Measurements from ENCODE around the gene OPA3. TPM values are rescaled to one million over a fixed set of nuclear protein-coding genes. Genes with fewer than 3 reads are reported as not detected.

Gene OPA3
- total and polyA plus RNA-seq, 10 of the 15 experiments (the other 5 are each of a cell fraction or from before 2014, with no cell fraction given) = 2.2 to 24.3 (median 13.3) TPM

- TF ChIP-seq SUPT20H (IDR thresholded peaks at IDR 0.05; ENCODE audit: borderline replicate concordance, control insufficient read depth, low read depth, low read length) = no peak
- TF ChIP-seq NFYB (IDR thresholded peaks at IDR 0.05; ENCODE audit: insufficient read depth, low read depth, low read length) = no peak
- TF ChIP-seq POLR2AphosphoS2 (IDR thresholded peaks at IDR 0.05; ENCODE audit: low read depth, low read length) = no peak
- no peak for TF ChIP-seq RCOR1 (conservative IDR thresholded peaks at IDR 0.05; ENCODE audit: low read depth, low read length)
These were observed 15.8 kb upstream of the OPA3 start (continued) for GRCh38 chr19:45600340-45600885.

GRCh38 chr19:45599286-45599685 is 14.7 kb upstream of the OPA3 start:
- CTCF ChIA-PET = no interaction called here
- H2AFZ ChIP-seq (ENCODE audit: control insufficient read depth, low read depth, low read length) = no peak overlapping the region
- in situ Hi-C loops (cut with MboI) = no loop called here

More at GRCh38 chr19:45599286-45599685, 14.7 kb upstream of the OPA3 start:
- DNase-seq (ENCODE audit: low read depth, low spot score) = no peak
- Histone ChIP-seq H4K20me1 (ENCODE audit: control insufficient read depth, insufficient read depth) (no peaks in the 10 kb centered on the region), H3K79me2 (ENCODE audit: control insufficient read depth, insufficient read depth, low read length) (no peaks in the 10 kb centered on the region), H3K9me3 (replicated peaks; ENCODE audit: control insufficient read depth, insufficient read depth, low read length) (no peaks in the 10 kb centered on the region), H3K9ac (ENCODE audit: control insufficient read depth, insufficient read depth, low read length) (no peak overlapping the region), H3K36me3 (ENCODE audit: control insufficient read depth in 2 of 2, insufficient read depth in 2 of 2, low read length in 1 of 2) (no peaks in the 10 kb centered on the region), H3K4me2 (ENCODE audit: control insufficient read depth, insufficient read depth) (no peak overlapping the region), H3K4me3 (no peak overlapping the region), H3K27ac (ENCODE audit: control insufficient read depth, insufficient read depth) (no peak overlapping the region), H3K27me3 (replicated peaks in 1 of 2; ENCODE audit: control insufficient read depth in 2 of 2, insufficient read depth in 2 of 2, low read length in 1 of 2) (peaks cover 4 to 19% of the 10 kb centered on the region in 2 experiments), H3K4me1 (ENCODE audit: control insufficient read depth, insufficient read depth, low read length) (no peaks in the 10 kb centered on the region)
- peak; percentile 50 for ATAC-seq
- intact Hi-C loops (cut with micrococcal nuclease; ENCODE audit: unreplicated experiment) = no loop called here
- BruUV-seq (replicated peaks) = no TSS peak
- SMC1A ChIA-PET (ENCODE audit: uncharacterized antibody, unreplicated experiment) = no interaction called here
- RAD21 ChIA-PET (ENCODE audit: unreplicated experiment) = no interaction called here
- POLR2A ChIA-PET = no interaction called here
- no peak for FAIRE-seq
- 0% methylated on average over 12 of the region's 13 CpGs for WGBS (ENCODE audit: insufficient coverage, insufficient replicate concordance, low lambda C conversion rate, missing lambda C conversion rate)
- TF ChIP-seq ZNF622 (IDR thresholded peaks at IDR 0.05) = no peak
- TF ChIP-seq GABPA (IDR thresholded peaks at IDR 0.05; ENCODE audit: low read depth) = no peak
- TF ChIP-seq MEF2B (IDR thresholded peaks at IDR 0.05; ENCODE audit: partially characterized antibody, poor library complexity, severe bottlenecking) = peak; percentile 50
- no peak for TF ChIP-seq FOS (IDR thresholded peaks at IDR 0.05; ENCODE audit: borderline replicate concordance, extremely low read depth, insufficient read length)
- TF ChIP-seq ZNF687 (IDR thresholded peaks at IDR 0.05) = no peak
- no peak for TF ChIP-seq FOXK2 (IDR thresholded peaks at IDR 0.05)

All from GM12878 (cell line).